Loucy (cell line): ENCODE data around the gene CPEB1.

Experiments
- H2AFZ ChIP-seq: fragments of 200-600 bp; sonication (generic); 2 replicates; pipeline ENCODE4 v1.6.0; 2016; ENCODE audit warnings: antibody characterized with exemption, mild to moderate bottlenecking, low read length, moderate library complexity
- H3F3A ChIP-seq: fragments of 200-600 bp; 2 replicates; pipeline ENCODE4 v1.6.0; 2016; ENCODE audit warnings: antibody characterized with exemption, low read depth, mild to moderate bottlenecking
- H3K27me3 ChIP-seq: fragments of 200-600 bp; sonication (generic); 2 replicates; pipeline ENCODE4 v1.6.1; 2014; ENCODE audit warnings: low read length, mild to moderate bottlenecking; ENCODE audit not compliant: insufficient read depth, poor library complexity, severe bottlenecking
- H3K36me3 ChIP-seq: fragments of 200-600 bp; sonication (generic); 2 replicates; pipeline ENCODE4 v1.6.1; 2016; ENCODE audit warnings: low read length; ENCODE audit not compliant: insufficient read depth
- H3K4me1 ChIP-seq: fragments of 200-600 bp; sonication (generic); 2 replicates; pipeline ENCODE4 v1.5.1; 2014; ENCODE audit warnings: low read length, mild to moderate bottlenecking; ENCODE audit not compliant: insufficient read depth, poor library complexity, severe bottlenecking
- H3K4me2 ChIP-seq: fragments of 200-600 bp; sonication (generic); 2 replicates; pipeline ENCODE4 v1.6.0; 2014; ENCODE audit warnings: antibody characterized with exemption, low read length, low read depth, mild to moderate bottlenecking; ENCODE audit not compliant: poor library complexity, severe bottlenecking
- H3K4me3 ChIP-seq: fragments of 200-600 bp; sonication (generic); 2 replicates; pipeline ENCODE4 v1.5.1; 2014; ENCODE audit warnings: low read length, mild to moderate bottlenecking, mixed read lengths; ENCODE audit not compliant: poor library complexity, severe bottlenecking
- H3K79me2 ChIP-seq: fragments of 200-600 bp; sonication (generic); 2 replicates; pipeline ENCODE4 v1.6.1; 2014; ENCODE audit warnings: low read length; ENCODE audit not compliant: insufficient read depth
- H3K9ac ChIP-seq: fragments of 200-600 bp; sonication (generic); 2 replicates; pipeline ENCODE4 v1.6.0; 2014; ENCODE audit warnings: mild to moderate bottlenecking, low read depth, low read length, moderate library complexity; ENCODE audit not compliant: poor library complexity, severe bottlenecking
- H3K9me2 ChIP-seq: fragments of 200-600 bp; sonication (generic); replicated peaks from 2 replicates; pipeline ENCODE4 v1.6.1; 2016; ENCODE audit warnings: low read depth, low read length, mixed read lengths
- H3K9me3 ChIP-seq: fragments of 200-600 bp; sonication (generic); 2 replicates; pipeline ENCODE4 v1.6.1; 2014; ENCODE audit warnings: mild to moderate bottlenecking, antibody characterized with exemption, low read length, low read depth; ENCODE audit not compliant: insufficient read depth
- H4K20me1 ChIP-seq: fragments of 200-600 bp; sonication (generic); 2 replicates; pipeline ENCODE4 v1.6.0; 2014; ENCODE audit warnings: antibody characterized with exemption, low read length, mild to moderate bottlenecking; ENCODE audit not compliant: insufficient read depth, poor library complexity, severe bottlenecking
- EZH2phosphoT487 ChIP-seq: fragments of 200-600 bp; IDR thresholded peaks from 2 replicates; pipeline ENCODE4 v1.6.1; 2018; ENCODE audit warnings: antibody characterized with exemption, mild to moderate bottlenecking, moderate library complexity, borderline replicate concordance
- TF ChIP-seq, protein P1 (sequence below): fragments of 200-600 bp; sonication (generic); conservative IDR thresholded peaks from 2 replicates; pipeline ENCODE4 v1.5.1; 2014; ENCODE audit warnings: mild to moderate bottlenecking, antibody characterized with exemption, low read length

CPEB1 gene

DNA sequence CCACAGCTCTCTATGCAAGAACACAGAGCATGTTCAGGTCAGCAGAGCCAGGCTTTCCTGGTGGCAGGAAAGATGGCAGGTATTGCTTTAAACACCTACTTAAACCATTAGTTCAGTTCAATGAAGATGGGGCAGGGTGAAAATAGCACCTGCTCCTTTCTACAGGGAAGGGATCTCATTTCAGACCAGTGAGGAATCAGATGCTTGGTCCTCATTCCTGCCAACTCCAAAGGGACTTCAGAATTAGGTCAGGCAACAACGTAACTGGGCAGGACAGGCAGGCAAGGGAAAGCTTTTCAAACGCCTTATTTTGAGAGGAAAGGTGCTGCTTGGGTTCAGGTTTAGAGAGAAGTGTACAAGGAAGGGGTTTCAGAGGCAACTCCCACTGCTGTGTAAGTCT lies 94.3 kb downstream of the CPEB1 start:
- H3K4me2 ChIP-seq = no peak overlapping the region
- H3K4me1 ChIP-seq = no peaks in the 10 kb centered on the region
- no peaks in the 10 kb centered on the region for H3K9me3 ChIP-seq
- H4K20me1 ChIP-seq = no peaks in the 10 kb centered on the region
- no peaks in the 10 kb centered on the region for H3K36me3 ChIP-seq
- no peak overlapping the region for H3K4me3 ChIP-seq
- no peak overlapping the region for H3K9ac ChIP-seq
- no peak overlapping the region for H2AFZ ChIP-seq
- H3K79me2 ChIP-seq = no peaks in the 10 kb centered on the region
- peaks cover 7% of the 10 kb centered on the region for H3K27me3 ChIP-seq
- TF ChIP-seq, protein P1, sequence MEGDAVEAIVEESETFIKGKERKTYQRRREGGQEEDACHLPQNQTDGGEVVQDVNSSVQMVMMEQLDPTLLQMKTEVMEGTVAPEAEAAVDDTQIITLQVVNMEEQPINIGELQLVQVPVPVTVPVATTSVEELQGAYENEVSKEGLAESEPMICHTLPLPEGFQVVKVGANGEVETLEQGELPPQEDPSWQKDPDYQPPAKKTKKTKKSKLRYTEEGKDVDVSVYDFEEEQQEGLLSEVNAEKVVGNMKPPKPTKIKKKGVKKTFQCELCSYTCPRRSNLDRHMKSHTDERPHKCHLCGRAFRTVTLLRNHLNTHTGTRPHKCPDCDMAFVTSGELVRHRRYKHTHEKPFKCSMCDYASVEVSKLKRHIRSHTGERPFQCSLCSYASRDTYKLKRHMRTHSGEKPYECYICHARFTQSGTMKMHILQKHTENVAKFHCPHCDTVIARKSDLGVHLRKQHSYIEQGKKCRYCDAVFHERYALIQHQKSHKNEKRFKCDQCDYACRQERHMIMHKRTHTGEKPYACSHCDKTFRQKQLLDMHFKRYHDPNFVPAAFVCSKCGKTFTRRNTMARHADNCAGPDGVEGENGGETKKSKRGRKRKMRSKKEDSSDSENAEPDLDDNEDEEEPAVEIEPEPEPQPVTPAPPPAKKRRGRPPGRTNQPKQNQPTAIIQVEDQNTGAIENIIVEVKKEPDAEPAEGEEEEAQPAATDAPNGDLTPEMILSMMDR = no peak
- no peak for TF ChIP-seq EZH2phosphoT487
- no peaks in the 10 kb centered on the region for H3K9me2 ChIP-seq
- H3F3A ChIP-seq = no peaks in the 10 kb centered on the region

DNA sequence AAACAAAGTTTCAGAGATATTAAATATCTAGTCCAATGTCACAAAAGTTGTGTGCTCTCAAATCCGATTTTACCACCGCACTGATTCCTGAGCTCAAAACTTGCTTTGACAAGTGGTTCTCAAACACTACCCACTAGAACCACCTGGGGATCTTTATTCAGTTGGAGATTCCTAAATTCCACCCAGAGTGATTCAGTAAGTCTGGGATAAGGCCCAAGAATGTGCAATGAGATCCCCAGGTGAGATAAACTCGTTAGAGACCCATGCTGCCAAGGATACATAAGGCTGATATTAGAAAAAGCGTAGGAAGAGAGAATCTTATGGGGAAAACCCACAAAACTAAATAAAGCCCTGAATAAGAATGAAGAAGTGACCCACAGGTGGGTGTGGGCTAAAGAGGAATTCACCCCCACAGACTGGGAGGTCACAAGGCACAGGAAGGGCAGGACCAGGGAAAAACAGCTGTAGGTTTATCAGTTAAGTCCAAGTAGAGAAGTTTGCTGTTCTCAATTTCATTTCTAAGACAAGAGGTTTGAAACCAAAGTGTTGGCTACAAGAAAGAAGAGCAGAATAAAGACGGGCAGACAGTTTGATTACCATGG lies 95.4 kb downstream of the CPEB1 start:
- Histone ChIP-seq H3K9ac (no peak overlapping the region), H3K36me3 (no peaks in the 10 kb centered on the region), H4K20me1 (no peaks in the 10 kb centered on the region), H3K9me2 (no peaks in the 10 kb centered on the region), H3K4me2 (no peak overlapping the region), H3K4me3 (no peak overlapping the region), H3K27me3 (peaks cover 7% of the 10 kb centered on the region), H2AFZ (no peak overlapping the region), H3K79me2 (no peaks in the 10 kb centered on the region), H3F3A (no peaks in the 10 kb centered on the region), H3K9me3 (no peaks in the 10 kb centered on the region), H3K4me1 (no peaks in the 10 kb centered on the region)
- TF ChIP-seq, protein P1 = no peak
- TF ChIP-seq EZH2phosphoT487 = no peak

DNA sequence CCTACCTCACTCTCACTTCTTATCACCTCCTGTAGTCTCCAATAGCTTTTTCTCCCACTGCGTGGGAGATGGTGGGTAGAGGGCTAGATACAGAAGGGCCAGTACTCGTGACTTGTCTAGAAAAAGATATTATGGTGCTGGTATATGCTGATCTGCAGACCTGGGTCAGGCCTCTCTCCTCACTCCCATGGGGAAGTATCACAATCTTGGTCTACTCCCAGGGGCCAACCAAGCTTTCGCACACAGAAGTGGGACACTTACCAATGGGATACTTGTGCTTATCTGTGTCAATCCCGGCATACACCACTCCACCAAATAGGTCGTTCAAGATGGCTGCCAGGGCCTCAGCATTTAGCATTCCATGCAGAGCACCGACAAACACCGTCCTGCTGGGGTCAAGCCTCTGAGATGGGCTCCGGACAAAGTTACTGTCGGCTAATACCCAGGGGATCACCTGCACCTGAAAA lies 97.9 kb downstream of the CPEB1 start:
- Histone ChIP-seq H3K4me3 (no peak overlapping the region), H3K27me3 (peaks cover 7% of the 10 kb centered on the region), H3K9ac (no peak overlapping the region), H3K9me3 (no peaks in the 10 kb centered on the region), H3K79me2 (no peaks in the 10 kb centered on the region), H2AFZ (no peak overlapping the region), H4K20me1 (no peaks in the 10 kb centered on the region), H3K9me2 (no peaks in the 10 kb centered on the region), H3K36me3 (no peaks in the 10 kb centered on the region), H3K4me1 (no peaks in the 10 kb centered on the region), H3F3A (no peaks in the 10 kb centered on the region), H3K4me2 (no peak overlapping the region)
- TF ChIP-seq, protein P1 = no peak
- no peak for TF ChIP-seq EZH2phosphoT487
